Activated CD4-positive, CD25-positive, alpha-beta regulatory T cell treated with anti-CD3 and anti-CD28 coated beads, Interleukin-2, amount 50 U/mL, for 16 hours (primary cell): ENCODE data around the gene B3GAT3.
A peak's percentile ranks its signal among the peaks of the same experiment; 100 is the strongest.
"Not testable (repeated sequence)": the region's sequence is repeated elsewhere in the genome, so short reads cannot be mapped to it uniquely, and the experiment has no call there.

Experiments
- DNase-seq: peaks from one replicate; pipeline ENCODE4 v3.0.0-alpha.2; 2020; ENCODE audit warnings: low read depth, low spot score

The B3GAT3 gene

DNA sequence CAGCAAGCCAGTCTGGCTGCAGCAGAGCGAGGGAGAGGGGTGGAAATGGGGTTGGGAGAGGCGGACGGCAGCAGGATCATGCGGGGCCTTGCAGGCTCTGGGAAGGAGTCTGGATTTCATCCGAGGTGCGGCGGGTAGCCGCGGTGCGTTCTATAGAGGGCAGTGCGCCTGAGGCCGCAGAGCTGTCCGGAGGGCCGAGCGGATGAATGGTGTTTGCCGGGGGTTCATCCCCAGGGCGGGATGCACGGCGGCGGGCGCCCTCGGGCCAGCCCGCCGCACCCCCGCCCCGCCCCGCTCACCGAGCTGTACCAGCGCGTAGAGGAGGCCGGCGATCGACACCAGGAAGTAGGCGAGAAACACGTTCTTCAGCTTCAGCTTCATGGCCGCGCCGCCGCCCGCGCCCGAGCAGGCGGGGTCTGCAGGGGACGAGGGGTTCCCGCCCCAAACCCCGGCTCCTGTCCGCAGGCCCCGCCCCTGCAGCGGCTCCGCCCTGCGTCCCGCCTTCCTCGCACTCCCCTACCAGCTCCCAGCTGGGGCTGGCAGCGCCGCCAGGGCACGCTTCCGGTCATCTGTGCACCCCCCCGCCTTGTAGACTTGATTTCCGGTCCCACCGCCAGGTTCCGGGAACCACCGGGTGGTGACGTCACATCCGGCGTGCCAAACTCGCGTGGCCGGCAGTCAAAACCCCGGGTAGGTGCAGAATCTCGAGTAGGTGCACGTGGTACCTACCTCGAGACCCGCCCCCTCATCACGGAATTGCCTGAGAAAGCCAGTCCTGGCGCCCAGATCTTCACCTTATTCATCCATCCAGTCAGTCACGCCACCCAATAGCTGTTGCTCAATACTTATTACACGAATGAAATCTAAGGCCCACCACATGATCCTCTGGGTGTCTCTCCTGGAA lies at the start of gene B3GAT3:
Gene B3GAT3, minus strand, starts transcription at position 420 of the 904 bp plus-strand sequence. Its CDS starts 39 bp downstream, at position 381.
- DNase-seq = peak; percentile 92

DNA sequence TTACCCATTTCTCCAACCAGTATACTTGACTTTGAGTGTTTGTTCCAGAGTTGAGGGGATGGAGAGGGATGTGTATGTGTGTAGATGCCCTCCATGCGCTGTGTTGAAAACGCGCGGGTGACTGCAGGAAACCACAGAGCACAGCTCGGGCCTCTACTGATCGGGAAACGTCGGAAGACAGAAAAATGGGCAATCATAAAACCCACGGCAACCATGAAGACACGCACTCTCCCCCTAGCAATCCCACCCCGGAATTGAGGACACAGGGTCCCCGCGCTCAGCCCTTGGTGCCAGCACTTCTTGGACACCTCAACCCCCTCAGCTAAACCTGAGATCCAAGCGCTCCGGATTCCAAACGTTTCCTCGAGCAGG lies 49.4 kb upstream of the B3GAT3 start:
- no peak for DNase-seq

DNA sequence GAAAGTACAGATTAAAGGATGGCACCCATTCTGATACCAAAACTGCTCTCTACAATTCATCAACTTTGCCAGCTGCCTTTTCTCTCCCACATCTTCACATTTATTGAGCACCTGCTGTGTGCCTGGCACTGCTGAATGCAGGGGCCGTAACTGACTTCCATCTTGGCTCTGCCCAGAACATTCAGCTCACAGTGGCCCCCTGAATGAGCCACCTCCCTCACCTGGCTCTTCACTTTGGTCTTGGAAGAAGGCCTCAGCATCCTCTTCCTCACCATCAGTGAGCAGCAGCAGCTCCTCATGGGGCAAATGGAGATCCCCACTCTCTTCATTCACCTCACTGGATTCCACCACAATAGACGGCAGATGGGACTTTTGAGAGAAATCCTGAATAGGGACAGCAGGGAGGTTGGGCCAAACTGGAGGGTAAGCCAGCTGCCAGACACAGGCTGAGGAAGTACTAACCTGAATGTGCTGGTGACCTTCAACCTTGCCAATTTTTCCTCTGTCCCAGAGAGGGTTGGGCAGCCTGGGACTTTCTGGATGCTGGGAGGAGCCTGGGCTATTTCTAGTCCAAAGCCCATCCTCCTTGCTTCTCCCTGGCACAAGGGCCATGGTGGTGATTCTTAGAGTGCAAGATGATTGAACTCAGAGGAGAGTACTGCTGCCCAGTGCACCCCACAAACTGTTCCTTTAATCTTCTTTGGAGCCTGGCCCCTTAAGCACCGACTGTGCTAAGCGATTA lies 47.8 kb upstream of the B3GAT3 start:
- no peak for DNase-seq

DNA sequence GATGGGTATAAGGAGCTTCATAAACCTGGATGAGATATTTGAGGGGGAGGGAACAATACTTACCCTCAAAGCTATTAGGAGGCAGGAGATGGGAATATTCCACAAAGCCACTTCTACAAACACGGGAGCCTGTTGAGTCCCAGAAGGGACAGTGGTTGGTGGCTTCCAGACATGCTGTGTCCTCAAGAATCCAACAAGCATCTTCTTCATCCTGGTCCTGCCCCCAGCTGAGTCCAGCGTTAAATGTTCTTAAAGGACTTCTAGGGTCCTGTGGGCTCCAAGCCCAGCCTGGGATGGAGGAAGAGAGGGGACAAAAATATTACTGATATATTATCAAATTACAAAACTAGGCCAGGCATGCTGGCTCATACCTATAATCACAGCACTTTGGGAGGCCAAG lies 45.7 kb upstream of the B3GAT3 start:
- DNase-seq = no peak

DNA sequence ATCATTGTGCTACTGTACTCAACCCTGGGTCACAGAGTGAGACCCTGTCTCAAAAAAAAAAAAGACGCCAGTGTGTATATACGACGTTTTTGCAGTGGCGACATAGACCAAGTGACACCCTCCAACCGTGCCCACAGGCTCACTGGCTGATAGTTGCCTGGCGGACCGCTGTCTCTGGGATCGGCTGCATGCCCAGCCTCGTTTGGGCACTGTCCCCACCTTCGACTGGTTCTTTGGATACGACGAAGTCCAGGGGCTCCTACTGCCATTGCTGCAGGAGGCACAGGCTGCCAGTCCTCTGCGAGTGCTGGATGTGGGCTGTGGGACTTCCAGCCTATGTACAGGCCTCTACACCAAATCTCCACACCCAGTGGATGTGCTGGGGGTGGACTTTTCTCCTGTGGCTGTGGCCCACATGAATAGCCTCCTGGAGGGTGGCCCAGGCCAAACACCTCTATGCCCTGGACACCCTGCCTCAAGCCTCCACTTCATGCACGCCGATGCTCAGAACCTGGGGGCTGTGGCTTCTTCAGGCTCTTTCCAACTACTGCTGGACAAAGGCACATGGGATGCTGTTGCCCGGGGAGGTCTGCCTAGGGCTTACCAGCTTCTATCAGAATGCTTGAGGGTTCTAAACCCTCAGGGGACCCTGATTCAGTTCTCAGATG lies 44.6 kb upstream of the B3GAT3 start:
- DNase-seq = no peak

DNA sequence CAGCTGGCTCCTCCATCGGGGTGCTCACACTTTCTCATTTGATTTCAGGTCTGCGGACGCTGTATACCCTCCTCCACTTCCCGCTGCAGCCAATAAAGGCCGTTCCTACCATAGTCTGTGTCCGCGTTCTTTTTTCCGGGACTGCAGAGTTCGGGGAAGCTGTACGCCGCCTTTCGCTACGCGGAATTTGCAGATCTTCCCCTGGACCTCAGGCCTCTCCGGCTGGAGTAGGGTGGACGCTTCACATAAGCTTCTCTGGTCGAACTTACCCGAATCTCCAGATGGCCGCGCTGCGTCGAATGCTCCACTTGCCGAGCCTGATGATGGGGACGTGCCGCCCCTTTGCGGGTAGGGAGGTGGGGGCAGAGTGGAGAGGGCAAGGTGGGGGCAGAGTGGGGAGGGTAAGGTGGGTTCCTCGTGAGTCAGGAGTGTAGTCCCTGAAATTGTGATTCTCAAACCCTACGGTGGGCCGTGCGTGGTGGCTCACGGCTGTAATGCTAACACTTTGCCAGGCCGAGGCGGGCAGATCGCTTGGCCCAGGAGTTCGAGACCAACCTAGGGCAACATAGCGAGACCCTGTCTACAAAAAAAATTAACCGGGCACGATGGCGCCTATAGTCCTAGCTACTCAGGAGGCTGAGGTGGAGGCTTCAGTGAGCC lies 43.9 kb upstream of the B3GAT3 start:
- DNase-seq = peak; percentile 30

DNA sequence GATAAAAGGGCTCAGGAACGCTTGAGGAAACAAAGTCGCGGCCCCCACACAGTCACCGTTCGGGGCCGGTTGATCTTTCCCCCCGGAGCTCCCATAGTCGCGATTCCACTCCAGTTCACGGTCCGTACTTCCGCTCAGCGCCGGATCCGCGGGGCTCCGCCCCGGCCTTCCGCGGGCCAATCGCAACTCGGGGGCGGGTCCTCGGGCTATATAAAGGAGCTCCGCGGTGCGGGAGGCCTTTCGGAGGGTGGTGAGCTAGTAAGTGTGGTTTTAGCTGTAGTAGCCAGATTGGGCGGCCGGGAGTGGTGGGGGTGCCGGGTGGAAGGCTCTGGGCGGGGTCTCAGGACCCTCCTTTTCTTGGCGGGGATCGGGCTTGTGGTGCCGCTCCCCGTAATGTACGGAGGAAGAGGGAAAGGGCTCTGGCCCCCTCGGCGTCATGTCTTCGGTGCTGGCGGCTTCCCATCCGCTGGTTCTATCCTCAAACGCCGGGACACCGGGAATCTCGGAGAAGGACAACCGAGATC lies 43.4 kb upstream of the B3GAT3 start, which contains the start of the genes C11orf98 and CSKMT:
Gene C11orf98, minus strand, starts transcription at position 136 of the 524 bp plus-strand sequence. Its CDS starts 41 bp downstream, at position 95.
Gene CSKMT, plus strand, starts transcription at position 238 of the 524 bp plus-strand sequence. CDS start 568 bp downstream, outside the sequence.
- peak; percentile 91 for DNase-seq

DNA sequence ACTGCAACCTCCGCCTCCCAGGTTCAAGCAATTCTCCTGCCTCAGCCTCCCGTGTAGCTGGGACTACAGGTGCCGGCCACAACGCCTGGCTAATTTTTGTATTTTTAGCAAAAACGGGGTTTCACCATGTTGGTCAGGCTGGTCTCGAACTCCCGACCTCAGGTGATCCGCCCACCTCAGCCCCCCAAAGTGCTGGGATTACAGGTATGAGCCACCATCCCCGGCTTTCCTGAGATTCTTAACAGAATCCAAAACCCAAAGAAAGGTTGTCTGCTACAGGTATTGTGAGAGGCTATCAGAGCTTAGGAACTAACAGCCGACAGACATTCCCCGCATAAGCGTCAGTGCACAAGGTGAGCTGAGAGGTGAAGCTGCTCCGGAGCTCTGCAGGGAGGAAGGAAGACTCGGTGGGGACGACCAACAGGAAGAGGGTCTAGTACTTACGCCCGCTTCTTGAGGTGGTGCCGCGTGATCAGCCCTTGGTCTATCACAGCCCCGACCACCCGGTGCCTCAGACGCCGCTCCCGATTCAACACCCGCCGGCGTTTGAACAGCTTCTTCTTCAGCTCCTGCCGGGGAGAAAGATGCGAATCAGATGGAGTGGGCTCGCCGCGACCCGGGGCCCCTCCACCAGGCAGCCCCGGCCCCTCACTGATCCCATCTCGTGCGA lies 42.8 kb upstream of the B3GAT3 start:
- no peak for DNase-seq

DNA sequence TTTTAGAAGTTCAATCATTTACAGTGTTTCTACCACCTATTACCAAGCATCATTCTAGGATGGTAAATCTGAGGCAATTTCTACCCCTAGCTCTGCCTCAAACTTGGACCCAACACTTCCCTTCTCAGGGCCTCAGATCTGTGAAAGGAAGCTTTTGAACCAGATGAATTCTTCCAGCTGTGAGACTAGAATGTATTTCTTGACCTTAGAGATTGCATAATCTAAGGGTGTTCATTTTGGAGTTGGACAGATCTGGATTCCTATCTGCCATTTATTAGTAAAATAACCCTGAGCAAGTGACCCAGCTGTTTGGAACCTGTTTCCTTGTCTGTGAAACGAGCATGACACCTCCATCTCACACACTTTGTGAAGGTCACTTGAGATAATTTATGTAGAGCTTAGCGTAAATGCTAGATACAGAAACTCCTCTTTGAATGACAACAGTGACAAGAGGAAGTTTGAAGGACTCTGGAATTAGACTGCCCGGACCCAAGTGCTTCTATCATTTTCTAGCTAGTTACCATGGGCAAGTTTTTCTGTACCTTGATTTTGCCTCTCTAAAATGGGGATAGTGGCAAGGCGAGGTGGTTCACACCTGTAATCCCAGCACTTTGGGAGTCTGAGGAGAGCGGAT lies 35.1 kb upstream of the B3GAT3 start:
- DNase-seq = no peak

DNA sequence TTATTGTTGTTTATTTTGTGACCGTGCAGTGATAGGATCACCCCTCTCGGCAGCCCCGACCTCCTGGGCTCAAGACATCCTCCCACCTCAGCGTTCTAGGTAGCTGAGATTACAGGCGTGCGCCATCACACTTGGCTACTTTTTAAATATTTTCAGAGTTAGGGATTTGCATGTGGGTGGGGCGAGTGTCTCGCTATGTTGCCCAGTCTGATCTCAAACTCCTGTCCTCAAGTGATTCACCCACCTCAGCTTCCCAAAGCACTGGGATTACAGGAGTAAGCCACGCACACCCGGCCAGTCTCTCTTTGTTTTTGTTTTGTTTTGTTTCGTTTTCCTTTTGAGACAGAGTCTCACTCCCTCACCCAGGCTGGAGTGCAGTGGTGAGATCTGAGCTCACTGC lies 32.5 kb upstream of the B3GAT3 start:
- DNase-seq = no peak

DNA sequence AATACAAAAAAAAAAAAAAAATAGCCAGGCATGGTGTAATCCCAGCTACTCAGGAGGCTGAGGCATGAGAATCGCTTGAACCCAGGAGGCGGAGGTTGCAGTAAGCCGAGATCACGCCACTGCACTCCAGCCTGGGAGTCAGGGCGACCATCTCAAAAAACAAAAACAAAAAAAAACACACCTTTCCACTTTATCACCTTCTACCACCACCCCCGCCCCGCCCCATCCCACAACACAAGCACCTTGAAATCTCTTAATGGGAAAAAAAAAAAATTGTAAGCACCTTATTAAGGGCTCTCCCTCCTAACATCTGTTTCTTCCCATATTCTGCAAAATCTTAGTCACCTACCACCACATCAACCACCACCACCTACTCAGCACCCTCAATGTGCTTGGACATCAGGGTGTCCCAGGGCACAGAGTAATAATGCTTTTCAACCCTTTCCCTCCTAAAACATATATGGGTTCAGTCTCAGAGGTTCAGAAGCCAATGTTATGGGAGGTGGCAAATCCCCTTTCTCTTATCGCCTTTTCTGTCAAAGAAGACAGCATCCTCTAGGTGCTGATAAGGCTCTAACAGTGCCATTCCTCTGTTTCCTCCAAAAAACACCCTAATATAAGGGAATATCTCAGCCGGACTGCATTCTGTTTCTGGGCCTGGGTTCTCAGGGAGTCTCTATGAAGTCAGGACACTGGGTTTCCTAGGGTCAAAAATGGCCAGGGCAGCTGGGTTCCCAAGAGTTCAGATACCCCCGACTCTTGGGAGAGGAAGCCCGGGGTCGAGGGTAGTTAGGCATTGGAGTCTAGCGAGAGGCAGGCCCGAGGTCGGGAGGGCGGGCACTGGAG lies 30.6 kb upstream of the B3GAT3 start:
- no peak for DNase-seq

DNA sequence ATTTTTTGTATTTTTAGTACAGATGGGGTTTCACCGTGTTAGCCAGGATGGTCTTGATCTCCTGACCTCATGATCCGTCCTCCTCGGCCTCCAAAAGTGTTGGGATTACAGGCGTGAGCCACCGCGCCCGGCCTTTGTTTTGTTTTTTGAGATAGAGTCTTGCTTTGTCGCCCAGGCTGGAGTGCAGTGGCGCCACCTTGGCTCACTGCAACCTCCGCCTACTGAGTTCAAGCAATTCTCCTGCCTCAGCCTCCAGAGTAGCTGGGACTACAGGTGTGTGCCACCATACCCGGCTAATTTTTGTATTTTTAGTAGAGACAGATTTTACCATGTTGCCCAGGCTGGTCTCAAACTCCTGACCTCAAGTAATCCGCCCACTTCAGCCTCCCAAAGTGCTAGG lies 28.5 kb upstream of the B3GAT3 start:
- not testable (repeated sequence) for DNase-seq

DNA sequence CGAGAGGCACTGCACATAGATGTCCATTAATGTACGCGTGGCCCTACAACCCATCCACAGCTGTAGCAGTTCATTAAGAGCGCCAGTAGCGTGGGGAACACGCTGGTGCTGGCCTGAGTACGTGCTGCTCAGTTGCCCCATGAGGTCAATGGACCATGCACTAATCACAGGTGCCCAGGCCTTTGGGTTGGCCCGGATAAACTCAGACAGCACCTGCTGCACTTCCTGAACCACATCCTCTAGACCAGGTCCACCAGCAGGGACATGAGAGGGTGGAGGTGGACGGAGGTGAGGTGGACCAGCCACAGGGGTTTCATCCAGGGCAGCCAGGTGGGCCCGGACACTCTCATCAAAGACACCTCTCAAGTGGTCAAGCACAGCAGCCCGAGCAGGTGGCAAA lies 27.7 kb upstream of the B3GAT3 start:
- no peak for DNase-seq

DNA sequence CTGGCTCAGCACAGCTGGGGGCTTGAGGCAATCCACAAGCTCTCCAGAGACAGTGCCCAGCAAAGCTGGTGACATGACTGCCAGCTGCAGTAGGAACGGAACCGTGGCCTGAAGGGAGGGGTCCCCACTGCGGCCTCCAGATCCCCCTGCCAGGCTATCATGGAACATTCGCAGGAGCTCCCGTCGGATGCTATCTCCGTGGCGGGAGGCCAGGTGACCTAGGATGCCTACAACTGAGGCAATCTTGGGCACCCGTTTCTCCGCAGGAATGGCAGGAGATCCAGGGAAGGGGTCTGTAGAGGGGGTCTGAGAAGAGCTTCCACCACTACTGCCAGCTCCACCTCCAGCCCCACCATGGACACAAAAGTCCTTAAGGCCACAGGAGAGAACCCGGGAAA lies 27.2 kb upstream of the B3GAT3 start:
- DNase-seq = no peak

DNA sequence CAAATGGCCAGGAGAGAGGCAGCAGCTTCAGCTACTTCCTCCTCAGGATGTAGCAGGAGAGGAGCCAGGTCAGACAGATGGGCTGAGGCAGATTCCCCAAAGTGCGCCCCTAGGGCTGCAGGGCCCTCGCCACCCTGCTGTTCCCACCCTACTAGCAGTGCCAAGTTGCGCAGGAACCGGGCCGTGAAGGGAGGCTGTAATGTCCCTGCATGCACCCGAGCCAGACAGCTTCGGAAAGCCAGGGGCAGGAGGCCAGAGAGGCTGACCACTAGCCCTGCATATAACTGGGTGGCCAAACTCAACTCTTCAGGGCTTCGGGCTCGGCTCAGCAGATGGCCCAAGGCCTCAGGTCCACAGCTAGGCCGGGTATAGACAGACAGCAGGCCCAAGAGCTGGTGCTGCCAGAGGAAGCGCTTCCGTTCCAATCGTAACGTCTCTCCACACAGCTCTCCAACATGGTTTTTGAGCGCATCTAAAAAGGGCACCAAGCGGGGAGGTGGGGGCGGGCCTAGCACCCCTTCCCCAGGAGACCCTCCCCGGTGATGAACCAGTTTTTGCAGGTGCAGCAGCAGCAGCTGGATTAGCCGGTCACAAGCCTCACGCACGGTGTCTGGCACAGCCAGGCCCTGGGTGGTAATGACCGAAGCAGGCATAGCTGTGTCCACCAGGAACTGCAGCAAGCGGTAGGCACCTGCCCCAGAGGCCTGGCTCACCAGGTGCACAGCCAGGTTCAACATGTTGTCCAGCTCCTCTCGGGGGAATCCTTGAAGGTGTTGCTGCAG lies 26.6 kb upstream of the B3GAT3 start:
- DNase-seq = no peak

DNA sequence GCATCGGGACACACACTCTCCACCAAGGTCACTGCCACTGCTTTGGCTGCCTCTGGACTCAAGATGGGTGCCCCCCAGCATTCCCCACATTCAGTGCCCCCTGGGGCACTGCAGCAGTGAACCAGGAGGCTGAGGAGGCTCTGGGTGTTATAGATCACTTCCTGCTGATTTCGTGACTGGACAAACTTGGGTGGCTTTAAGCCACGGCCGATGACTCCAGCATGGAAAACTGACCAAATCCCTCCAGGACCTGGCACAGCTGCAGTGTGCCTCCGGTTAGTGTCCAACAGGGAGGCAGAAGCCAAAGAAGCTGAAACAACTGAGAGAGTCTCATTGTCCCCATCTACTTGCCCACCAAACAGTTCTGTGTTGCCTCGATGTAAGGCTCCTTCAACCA lies 25.8 kb upstream of the B3GAT3 start:
- DNase-seq = no peak

DNA sequence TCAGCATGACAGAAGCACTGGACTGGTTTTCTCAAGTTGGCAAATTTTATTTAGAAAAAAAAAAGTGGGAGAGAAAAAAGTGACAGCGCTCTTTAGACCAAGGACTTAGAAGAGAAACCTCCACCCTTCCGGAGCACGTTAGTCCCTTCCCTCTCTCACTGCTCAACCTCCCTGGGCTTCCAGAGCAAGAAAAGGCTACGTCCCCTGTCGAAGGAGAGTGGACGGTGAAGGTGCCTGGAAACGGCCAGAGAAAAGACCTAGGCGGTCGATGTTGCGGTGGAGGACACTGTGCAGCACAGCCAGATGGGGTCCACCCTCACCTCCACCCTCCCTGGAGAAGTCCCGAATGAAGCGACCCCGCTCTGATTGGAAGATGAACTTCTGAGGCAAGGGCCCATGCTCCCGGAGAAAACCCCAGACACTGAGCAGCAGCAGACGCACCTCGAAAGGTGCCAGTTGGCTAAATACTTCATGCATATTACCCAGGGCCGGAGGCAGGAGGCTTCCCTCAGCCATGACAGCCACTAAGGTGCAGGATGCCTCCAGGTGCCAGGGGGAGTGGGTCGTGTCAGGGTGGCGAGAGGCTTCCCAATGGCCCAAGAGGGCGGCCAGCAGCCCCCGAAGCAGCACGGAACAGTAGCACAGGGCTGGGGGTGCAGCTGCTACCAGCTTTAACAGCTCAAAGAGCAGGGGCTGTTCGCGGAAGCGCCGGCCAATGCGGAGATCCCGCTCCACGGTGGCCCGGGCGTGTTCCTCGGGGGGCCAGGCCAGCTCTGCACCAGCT lies 25.2 kb upstream of the B3GAT3 start:
- DNase-seq = no peak
